GM12892 (cell line): ENCODE measurements around the gene ZNF888.

Source experiments
- POLR2A ChIP-seq: IDR thresholded peaks from 2 replicates; pipeline ENCODE4 v1.6.1; 2011; ENCODE audit warnings: low read depth, low read length, control low read depth
- POLR2AphosphoS5 ChIP-seq: IDR thresholded peaks from 2 replicates; pipeline ENCODE4 v1.6.1; 2011; ENCODE audit warnings: low read depth, low read length, control low read depth
- TAF1 ChIP-seq: IDR thresholded peaks from 2 replicates; pipeline ENCODE4 v1.6.1; 2011; ENCODE audit warnings: low read depth, mild to moderate bottlenecking, control low read depth, low read length, borderline replicate concordance

GRCh38 chr19:52857378-52858191 is 65.6 kb downstream of the ZNF888 start, which contains the start of gene ZNF468:
- TF ChIP-seq POLR2A (peak; percentile 79), TAF1 (peak; percentile 52; the same call in 1 of the 2 replicates), POLR2AphosphoS5 (peak; percentile 75)
